Tibial nerve (tissue), 3 donors: ENCODE data around the gene RARS2.

Source experiments
- POLR2A ChIP-seq, 2 donors: fragments of 450-650 bp; IDR thresholded peaks; one replicate each; pipeline ENCODE4 v1.6.1; 2017; ENCODE audit warnings: antibody characterized with exemption in 2 of 2, mild to moderate bottlenecking in 2 of 2, moderate library complexity in 2 of 2
- TF ChIP-seq, protein P1 (sequence below), 5 experiments: fragments of 200-600 bp in 3 of 5; fragments of 450-650 bp in 2 of 5; sonication (generic) in 3 of 5; IDR thresholded peaks; one replicate each; pipeline ENCODE4 v1.5.1; 2016 to 2019; ENCODE audit warnings: antibody characterized with exemption in 5 of 5, mild to moderate bottlenecking in 3 of 5, moderate library complexity in 2 of 5

- TF ChIP-seq, protein P1, sequence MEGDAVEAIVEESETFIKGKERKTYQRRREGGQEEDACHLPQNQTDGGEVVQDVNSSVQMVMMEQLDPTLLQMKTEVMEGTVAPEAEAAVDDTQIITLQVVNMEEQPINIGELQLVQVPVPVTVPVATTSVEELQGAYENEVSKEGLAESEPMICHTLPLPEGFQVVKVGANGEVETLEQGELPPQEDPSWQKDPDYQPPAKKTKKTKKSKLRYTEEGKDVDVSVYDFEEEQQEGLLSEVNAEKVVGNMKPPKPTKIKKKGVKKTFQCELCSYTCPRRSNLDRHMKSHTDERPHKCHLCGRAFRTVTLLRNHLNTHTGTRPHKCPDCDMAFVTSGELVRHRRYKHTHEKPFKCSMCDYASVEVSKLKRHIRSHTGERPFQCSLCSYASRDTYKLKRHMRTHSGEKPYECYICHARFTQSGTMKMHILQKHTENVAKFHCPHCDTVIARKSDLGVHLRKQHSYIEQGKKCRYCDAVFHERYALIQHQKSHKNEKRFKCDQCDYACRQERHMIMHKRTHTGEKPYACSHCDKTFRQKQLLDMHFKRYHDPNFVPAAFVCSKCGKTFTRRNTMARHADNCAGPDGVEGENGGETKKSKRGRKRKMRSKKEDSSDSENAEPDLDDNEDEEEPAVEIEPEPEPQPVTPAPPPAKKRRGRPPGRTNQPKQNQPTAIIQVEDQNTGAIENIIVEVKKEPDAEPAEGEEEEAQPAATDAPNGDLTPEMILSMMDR (IDR thresholded peaks at IDR 0.05), result no peak
- TF ChIP-seq POLR2A (IDR thresholded peaks at IDR 0.05), result no peak
Measured at GRCh38 chr6:87481931-87482330, 107.9 kb downstream of the RARS2 start.
